Measurements from ENCODE around the gene MELTF.

GRCh38 chr3:196987022-196987421, 42.6 kb downstream of the MELTF start:
- TF ChIP-seq EZH2 (IDR thresholded peaks at IDR 0.05; ENCODE audit: borderline replicate concordance), result no peak
- no peak for TF ChIP-seq CTCF (IDR thresholded peaks at IDR 0.05; ENCODE audit: poor library complexity)

Data from hepatocyte (in vitro differentiated cells).